HepG2 (cell line): ENCODE results near the gene WDR81. TPM values are rescaled to one million over a fixed set of nuclear protein-coding genes. Genes with fewer than 3 reads are reported as not detected.

Source experiments
- HDAC6 ChIP-seq: fragments of 200-600 bp; sonication (generic); IDR thresholded peaks from 2 replicates; pipeline ENCODE4 v1.7.0; 2017; ENCODE audit warnings: mild to moderate bottlenecking, antibody characterized with exemption, low read length, low read depth
- HNF4G ChIP-seq, 2 experiments: sonication (generic) in 1 of 2; formaldehyde crosslinking in 1 of 2; IDR thresholded peaks; 2 replicates each; pipeline versions ENCODE4 v1.4.0 to v1.6.1; 2011 to 2020; ENCODE audit warnings: borderline replicate concordance in 2 of 2, low read depth in 2 of 2, mild to moderate bottlenecking in 2 of 2, low read length in 1 of 2, missing genetic modification reagents in 1 of 2, moderate library complexity in 1 of 2
- KDM2A ChIP-seq: sonication (generic); formaldehyde crosslinking; IDR thresholded peaks from 2 replicates; pipeline ENCODE4 v1.4.0; 2020; ENCODE audit warnings: low read depth, missing genetic modification reagents, borderline replicate concordance
- KLF16 ChIP-seq, 2 experiments: sonication (generic) in 1 of 2; formaldehyde crosslinking in 1 of 2; IDR thresholded peaks; 2 replicates each; pipeline versions ENCODE4 v1.6.1 to v1.8.0; 2016 to 2023; ENCODE audit warnings: missing genetic modification reagents in 2 of 2, missing compliant biosample characterization in 1 of 2
- MNT ChIP-seq: fragments of 450-650 bp; IDR thresholded peaks from 2 replicates; pipeline ENCODE4 v1.6.1; 2016
- PHB2 ChIP-seq: fragments of 450-650 bp; IDR thresholded peaks from 2 replicates; pipeline ENCODE4 v1.6.1; 2018; ENCODE audit not compliant: partially characterized antibody
- RERE ChIP-seq: IDR thresholded peaks from 2 replicates; pipeline ENCODE4 v1.6.1; 2016; ENCODE audit warnings: low read depth, missing genetic modification reagents, missing compliant biosample characterization
- RFXAP ChIP-seq: sonication (generic); formaldehyde crosslinking; IDR thresholded peaks from 2 replicates; pipeline ENCODE4 v1.4.0; 2020; ENCODE audit warnings: missing genetic modification reagents, borderline replicate concordance
- SOX13 ChIP-seq, 3 experiments: fragments of 450-650 bp in 1 of 3; sonication (generic) in 1 of 3; formaldehyde crosslinking in 1 of 3; IDR thresholded peaks in 2 of 3; conservative IDR thresholded peaks in 1 of 3; 2 replicates each; pipeline versions ENCODE4 v1.5.0 to v1.6.1; 2016 to 2020; ENCODE audit warnings: antibody characterized with exemption in 1 of 3, mild to moderate bottlenecking in 1 of 3, missing compliant biosample characterization in 1 of 3, missing genetic modification reagents in 1 of 3, moderate library complexity in 1 of 3
- TCF12 ChIP-seq, 2 experiments: fragments of 450-650 bp in 1 of 2; sonication (generic) in 1 of 2; formaldehyde crosslinking in 1 of 2; IDR thresholded peaks; 2 replicates each; pipeline versions ENCODE4 v1.6.1 to v1.8.0; 2017 to 2022; ENCODE audit warnings: antibody characterized with exemption in 1 of 2, mild to moderate bottlenecking in 1 of 2, missing genetic modification reagents in 1 of 2, moderate library complexity in 1 of 2
- THRA ChIP-seq: sonication (generic); formaldehyde crosslinking; IDR thresholded peaks from 2 replicates; pipeline ENCODE4 v1.4.0; 2020; ENCODE audit warnings: missing genetic modification reagents, borderline replicate concordance
- YEATS2 ChIP-seq: sonication (generic); formaldehyde crosslinking; IDR thresholded peaks from 2 replicates; pipeline ENCODE4 v1.4.0; 2020; ENCODE audit warnings: missing genetic modification reagents, borderline replicate concordance
- ZFY ChIP-seq: sonication (generic); formaldehyde crosslinking; IDR thresholded peaks from 2 replicates; pipeline ENCODE4 v1.4.0; 2020; ENCODE audit warnings: missing genetic modification reagents
- ZKSCAN8 ChIP-seq: IDR thresholded peaks from 2 replicates; pipeline ENCODE4 v1.6.1; 2016; ENCODE audit warnings: borderline replicate concordance, missing genetic modification reagents, missing compliant biosample characterization
- ZNF572 ChIP-seq: sonication (generic); formaldehyde crosslinking; IDR thresholded peaks from 2 replicates; pipeline ENCODE4 v1.5.1; 2020; ENCODE audit warnings: mild to moderate bottlenecking, missing genetic modification reagents
- ZNF781 ChIP-seq: sonication (generic); formaldehyde crosslinking; IDR thresholded peaks from 2 replicates; pipeline ENCODE4 v1.5.1; 2020; ENCODE audit warnings: borderline replicate concordance, mild to moderate bottlenecking, missing genetic modification reagents; ENCODE audit errors: not compliant biosample characterization
- polyA plus RNA-seq, 8 experiments: library from polyadenylated mRNA; depleted of rRNA in 3 of 8; stranded (reverse) in 7 of 8; unstranded in 1 of 8; fragments of >200 nt; fragmentation: Illumina TruSeq in 4 of 8; extraction: Trizol in 4 of 8; gene quantifications; 2 replicates each; pipeline versions ENCODE4 v1.2.1 to v1.2.3, GENCODE V29; 2011 to 2016; ENCODE audit warnings: low read depth in 4 of 8, missing spikeins in 1 of 8, mixed read lengths in 1 of 8; ENCODE audit not compliant: insufficient read depth in 1 of 8
- total RNA-seq, 5 experiments: library from RNA; depleted of rRNA; stranded (reverse); fragments of >200 nt; fragmentation: Illumina TruSeq; extraction: Trizol; gene quantifications; 2 replicates each; pipeline ENCODE4 v1.2.3, GENCODE V29; 2016; ENCODE audit warnings: low read depth in 1 of 5

Gene WDR81
- total and polyA plus RNA-seq, 2 of the 13 experiments (the other 11 are each of a cell fraction or from before 2014, with no cell fraction given), result 9.1 to 16.7 TPM

GRCh38 chr17:1762901-1763898 lies 38.7 kb downstream of the WDR81 start (continued):
- TF ChIP-seq MNT (peak; percentile 94), PHB2 (no peak), ZFY (CRISPR knock-in tag) (peak; percentile 62), YEATS2 (peak; percentile 51; the same call in 1 of the 2 replicates), HNF4G (IDR thresholded peaks at IDR 0.05; ENCODE audit: borderline replicate concordance, low read depth, low read length) (peak; percentile 98), HNF4G (CRISPR knock-in tag; IDR thresholded peaks at IDR 0.05; ENCODE audit: borderline replicate concordance, low read depth) (peak; percentile 89), SOX13 (IDR thresholded peaks at IDR 0.05) (peak; percentile 91), SOX13 (CRISPR knock-in tag; conservative IDR thresholded peaks at IDR 0.05 in 1 of 2, IDR thresholded peaks at IDR 0.05 in 1 of 2) (peak in 1 of 2 experiments; percentile 98; a peak in 2 of 4 replicates), ZNF781 (peak; percentile 26), ZNF572 (CRISPR knock-in tag) (no peak), THRA (CRISPR knock-in tag) (peak; percentile 93), HDAC6 (no peak), ZKSCAN8 (0 out of 2 replicates have a peak, but pooled peaks have one; percentile 82), RFXAP (CRISPR knock-in tag) (peak; percentile 19; the same call in 1 of the 2 replicates), TCF12 (IDR thresholded peaks at IDR 0.05) (no peak), TCF12 (CRISPR knock-in tag; IDR thresholded peaks at IDR 0.05) (peak; percentile 35; the same call in 1 of the 2 replicates), RERE (peak; percentile 80), KDM2A (peak; percentile 31; the same call in 1 of the 2 replicates), KLF16 (CRISPR knock-in tag; IDR thresholded peaks at IDR 0.05) (peak in 1 of 2 experiments; percentile 80; a peak in 2 of 4 replicates)
